Keratinocyte (primary cell): Measurements from ENCODE around the gene IFIH1. TPM values are rescaled to one million over a fixed set of nuclear protein-coding genes. Genes with fewer than 3 reads are reported as not detected.

Experiments used
- DNase-seq: peaks from one replicate; pipeline ENCODE4 v3.0.0-alpha.2; 2011; ENCODE audit warnings: low read depth, missing footprints, low spot score
- FAIRE-seq: peaks from 2 replicates; lab custom pipeline; 2011; peaks lifted over from hg19 to GRCh38; lab: Jason Lieb, UNC
- H2AFZ ChIP-seq: 2 replicates; pipeline ENCODE4 v1.6.0; 2012; ENCODE audit warnings: low read length, control low read depth, inconsistent platforms; ENCODE audit not compliant: control insufficient read depth
- H3K27ac ChIP-seq: 2 replicates; pipeline ENCODE4 v1.5.1; 2011; ENCODE audit warnings: low read length; ENCODE audit not compliant: control insufficient read depth, insufficient read depth
- H3K27me3 ChIP-seq: 3 replicates; pipeline ENCODE4 v1.6.0; 2011; ENCODE audit warnings: low read length; ENCODE audit not compliant: control insufficient read depth, insufficient read depth; ENCODE audit errors: extremely low read depth
- H3K36me3 ChIP-seq, 2 experiments: 2 replicates in 1 of 2; 3 replicates in 1 of 2; pipeline ENCODE4 v1.5.1; 2011; ENCODE audit warnings: low read length in 2 of 2, mild to moderate bottlenecking in 1 of 2; ENCODE audit not compliant: control insufficient read depth in 2 of 2, insufficient read depth in 2 of 2; ENCODE audit errors: extremely low read depth in 1 of 2
- H3K4me1 ChIP-seq: 3 replicates; pipeline ENCODE4 v1.5.1; 2011; ENCODE audit warnings: low read length; ENCODE audit not compliant: control insufficient read depth, insufficient read depth; ENCODE audit errors: extremely low read depth
- H3K4me2 ChIP-seq: 3 replicates; pipeline ENCODE4 v1.6.0; 2011; ENCODE audit warnings: low read depth, low read length; ENCODE audit not compliant: control insufficient read depth, insufficient read depth; ENCODE audit errors: extremely low read depth
- H3K4me3 ChIP-seq, 3 experiments: fragments of 200-600 bp in 1 of 3; sonication (generic) in 1 of 3; 2 replicates in 2 of 3; 3 replicates in 1 of 3; pipeline ENCODE4 v1.5.1; 2011 to 2016; ENCODE audit warnings: low read length in 3 of 3, mild to moderate bottlenecking in 3 of 3, control low read depth in 2 of 3, inconsistent platforms in 1 of 3, low read depth in 1 of 3, mixed read lengths in 1 of 3, mixed run types in 1 of 3, moderate library complexity in 1 of 3; ENCODE audit not compliant: control insufficient read depth in 2 of 3, insufficient read depth in 2 of 3; ENCODE audit errors: extremely low read depth in 1 of 3
- H3K79me2 ChIP-seq: 2 replicates; pipeline ENCODE4 v1.6.0; 2012; ENCODE audit warnings: low read length; ENCODE audit not compliant: control insufficient read depth, insufficient read depth
- H3K9ac ChIP-seq: 3 replicates; pipeline ENCODE4 v1.6.0; 2011; ENCODE audit warnings: low read length; ENCODE audit not compliant: control insufficient read depth, insufficient read depth; ENCODE audit errors: extremely low read depth
- H3K9me1 ChIP-seq: 3 replicates; pipeline ENCODE4 v1.6.0; 2011; ENCODE audit warnings: low read length; ENCODE audit not compliant: control insufficient read depth, insufficient read depth; ENCODE audit errors: extremely low read depth
- H3K9me3 ChIP-seq: 2 replicates; pipeline ENCODE4 v1.5.1; 2012; ENCODE audit warnings: low read depth, low read length; ENCODE audit not compliant: control insufficient read depth
- H4K20me1 ChIP-seq: 3 replicates; pipeline ENCODE4 v1.6.0; 2011; ENCODE audit warnings: low read length; ENCODE audit not compliant: control insufficient read depth, insufficient read depth; ENCODE audit errors: extremely low read depth
- CTCF ChIP-seq, 3 experiments: IDR thresholded peaks in 1 of 3; conservative IDR thresholded peaks in 1 of 3; optimal IDR thresholded peaks in 1 of 3; 2 replicates in 2 of 3; 3 replicates in 1 of 3; pipeline versions ENCODE3 to v1.5.1; 2011; ENCODE audit warnings: low read length in 3 of 3, mild to moderate bottlenecking in 3 of 3, moderate library complexity in 2 of 3, control low read depth in 1 of 3, inconsistent platforms in 1 of 3; ENCODE audit not compliant: insufficient read depth in 2 of 3; ENCODE audit errors: extremely low read depth in 1 of 3
- EZH2 ChIP-seq: IDR thresholded peaks from one replicate; pipeline ENCODE4 v1.6.1; 2012; ENCODE audit warnings: inconsistent platforms, mild to moderate bottlenecking, low read length, moderate library complexity
- dilution Hi-C: fragments of 300-500 bp; cut with MboI; formaldehyde crosslinking; loops from one replicate; pipeline ENCODE4 v1.7.0; 2020; ENCODE audit warnings: low sequenced_read_pairs; ENCODE audit not compliant: extremely low pct_ligation_motif_present
- polyA plus RNA-seq, 5 experiments: library from polyadenylated mRNA; depleted of rRNA in 3 of 5; stranded (reverse) in 3 of 5; stranded (forward) in 1 of 5; unstranded in 1 of 5; fragments of >200 nt; gene quantifications; 1 replicate in 1 of 5; 2 replicates in 3 of 5; 3 replicates in 1 of 5; pipeline versions ENCODE4 v1.2.1 to v1.2.3, GENCODE V29; 2011 to 2012; ENCODE audit warnings: missing spikeins in 2 of 5, low read depth in 1 of 5, low replicate concordance in 1 of 5

IFIH1 gene
- polyA plus RNA-seq, 1 donor (not counting 4 experiments of a cell fraction or from before 2014, with no cell fraction given), result 18.5 TPM

GRCh38 chr2:162242586-162243280 lies 75.8 kb downstream of the IFIH1 start:
- Histone ChIP-seq H2AFZ (peak overlapping the region; percentile 52), H3K4me3 (peak overlapping the region; percentile 11 to 46 (median 13)), H3K9me3 (no peaks in the 10 kb centered on the region), H3K36me3 (no peaks in the 10 kb centered on the region), H3K4me1 (peaks cover 45% of the 10 kb centered on the region), H4K20me1 (no peaks in the 10 kb centered on the region), H3K27ac (peak overlapping the region; percentile 93), H3K9me1 (no peaks in the 10 kb centered on the region), H3K27me3 (no peaks in the 10 kb centered on the region), H3K79me2 (no peaks in the 10 kb centered on the region), H3K4me2 (peak overlapping the region; percentile 49), H3K9ac (no peak overlapping the region)
- TF ChIP-seq EZH2 (no peak), CTCF (optimal IDR thresholded peaks at IDR 0.05 in 1 of 3, IDR thresholded peaks at IDR 0.05 in 1 of 3, conservative IDR thresholded peaks at IDR 0.05 in 1 of 3; ENCODE audit: extremely low read depth in 1 of 3, insufficient read depth in 2 of 3, low read length in 3 of 3) (no peak)
- dilution Hi-C loops, result no loop called here
- DNase-seq, result no peak
- peak; percentile 51 for FAIRE-seq

GRCh38 chr2:162241571-162241970 lies 76.9 kb downstream of the IFIH1 start:
- TF ChIP-seq EZH2 (no peak), CTCF (optimal IDR thresholded peaks at IDR 0.05 in 1 of 3, IDR thresholded peaks at IDR 0.05 in 1 of 3, conservative IDR thresholded peaks at IDR 0.05 in 1 of 3; ENCODE audit: extremely low read depth in 1 of 3, insufficient read depth in 2 of 3, low read length in 3 of 3) (no peak)
- Histone ChIP-seq H3K9me3 (no peaks in the 10 kb centered on the region), H3K9me1 (no peaks in the 10 kb centered on the region), H3K27me3 (no peaks in the 10 kb centered on the region), H3K79me2 (no peaks in the 10 kb centered on the region), H3K4me1 (peaks cover 39% of the 10 kb centered on the region), H4K20me1 (no peaks in the 10 kb centered on the region), H3K27ac (no peak overlapping the region), H3K36me3 (no peaks in the 10 kb centered on the region), H3K9ac (no peak overlapping the region), H2AFZ (no peak overlapping the region), H3K4me2 (no peak overlapping the region), H3K4me3 (peak overlapping the region in 1 of 3 experiments; percentile 46)
- DNase-seq (no peak), FAIRE-seq (no peak)
- dilution Hi-C loops, result no loop called here
